ENCODE data around the gene DEFB125.
"Not testable (repeated sequence)": the region's sequence is repeated elsewhere in the genome, so short reads cannot be mapped to it uniquely, and the experiment has no call there.

Gene DEFB125, protein sequence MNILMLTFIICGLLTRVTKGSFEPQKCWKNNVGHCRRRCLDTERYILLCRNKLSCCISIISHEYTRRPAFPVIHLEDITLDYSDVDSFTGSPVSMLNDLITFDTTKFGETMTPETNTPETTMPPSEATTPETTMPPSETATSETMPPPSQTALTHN

DNA sequence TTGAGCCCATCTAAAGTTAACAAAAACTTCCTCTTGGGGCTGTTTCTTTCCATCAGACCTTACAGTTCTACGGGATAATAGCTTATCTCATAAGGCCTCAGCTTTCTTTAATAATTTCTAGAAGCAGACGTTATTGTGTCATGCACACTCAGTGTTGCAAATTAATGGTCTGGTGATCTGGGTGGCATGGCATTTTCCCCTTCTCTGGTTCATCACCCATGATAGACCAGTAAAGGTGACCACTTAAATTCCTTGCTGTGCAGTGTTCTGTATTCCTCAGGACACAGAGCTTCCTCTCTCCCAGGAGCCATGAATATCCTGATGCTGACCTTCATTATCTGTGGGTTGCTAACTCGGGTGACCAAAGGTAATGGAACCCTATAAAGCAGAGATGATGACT, at the start of gene DEFB125:
Gene DEFB125 (plus strand): TSS at position 272 of the 400 bp plus-strand sequence. CDS start 38 bp downstream, at position 310.
- no peak for DNase-seq

DNA sequence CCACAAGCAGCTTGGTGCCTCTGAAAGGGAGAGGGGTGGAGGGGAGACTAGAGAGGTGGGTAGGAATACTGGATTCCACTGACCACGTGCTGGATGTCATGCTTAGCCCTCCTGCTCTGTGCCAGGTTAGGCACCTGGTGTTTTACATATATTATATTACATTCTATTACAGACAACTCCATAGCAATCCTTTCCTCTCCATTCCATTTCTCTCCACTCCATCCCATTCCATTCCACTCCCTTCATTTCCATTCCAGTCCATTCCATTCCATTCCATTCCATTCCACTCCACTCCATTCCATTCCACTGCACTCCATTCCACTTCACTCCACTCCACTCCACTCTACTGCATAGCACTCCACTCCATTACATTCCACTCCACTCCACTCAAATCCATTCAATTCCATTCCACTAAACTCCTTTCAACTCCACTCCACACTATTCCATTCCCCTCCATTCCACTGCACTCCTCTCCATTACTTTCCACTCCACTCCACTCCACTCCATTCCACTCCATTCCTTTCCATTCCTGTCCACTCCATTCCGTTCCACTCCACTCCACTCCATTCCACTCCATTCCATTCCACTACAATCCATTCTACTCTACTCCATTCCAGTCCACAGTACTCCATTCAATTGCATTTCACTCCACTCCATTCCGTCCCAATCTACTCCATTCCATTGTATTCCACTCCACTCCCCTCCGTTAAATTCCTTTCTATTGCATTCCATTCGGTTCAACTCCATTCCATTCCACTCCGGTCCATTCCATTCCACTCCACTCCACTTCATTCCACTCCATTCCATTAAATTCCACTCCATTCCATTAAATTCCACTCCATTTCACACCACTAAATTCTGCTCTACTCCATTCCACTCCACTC, 27.2 kb upstream of the DEFB125 start:
- no peak for DNase-seq

DNA sequence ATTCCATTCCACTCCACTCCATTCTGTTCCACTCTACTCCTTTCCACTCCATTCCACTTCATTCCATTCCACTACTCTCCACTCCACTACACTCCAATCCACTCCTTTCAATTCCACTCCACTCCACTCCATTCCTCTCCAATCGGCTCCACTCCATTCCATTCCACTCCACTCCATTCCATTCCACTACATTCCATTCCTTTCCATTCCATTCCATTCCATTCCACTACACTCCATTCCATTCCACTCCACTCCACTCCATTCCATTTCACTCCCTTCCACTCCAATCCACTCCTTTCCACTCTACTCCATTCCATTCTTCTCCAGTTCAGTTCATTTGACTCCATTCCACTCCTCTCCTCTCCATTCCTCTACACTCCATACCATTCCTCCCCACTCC, 26.2 kb upstream of the DEFB125 start:
- no peak for DNase-seq

DNA sequence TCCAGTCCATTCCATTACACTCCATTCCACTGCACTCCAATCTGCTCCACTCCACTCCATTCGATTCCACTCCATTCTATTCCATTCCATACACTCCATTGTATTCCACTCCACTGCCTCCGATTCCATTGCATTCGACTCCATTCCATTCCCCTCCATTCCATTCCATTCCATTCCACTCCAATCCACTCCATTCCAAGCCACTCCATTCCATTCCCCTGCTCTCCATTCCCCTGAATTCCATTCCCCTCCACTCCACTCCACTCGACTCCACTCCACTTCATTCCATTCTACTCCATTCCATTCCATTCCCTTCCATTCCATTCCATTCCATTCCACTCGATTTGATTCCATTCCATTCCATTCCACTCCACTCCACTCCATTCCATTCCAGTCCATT, 25.7 kb upstream of the DEFB125 start:
- no peak for DNase-seq

DNA sequence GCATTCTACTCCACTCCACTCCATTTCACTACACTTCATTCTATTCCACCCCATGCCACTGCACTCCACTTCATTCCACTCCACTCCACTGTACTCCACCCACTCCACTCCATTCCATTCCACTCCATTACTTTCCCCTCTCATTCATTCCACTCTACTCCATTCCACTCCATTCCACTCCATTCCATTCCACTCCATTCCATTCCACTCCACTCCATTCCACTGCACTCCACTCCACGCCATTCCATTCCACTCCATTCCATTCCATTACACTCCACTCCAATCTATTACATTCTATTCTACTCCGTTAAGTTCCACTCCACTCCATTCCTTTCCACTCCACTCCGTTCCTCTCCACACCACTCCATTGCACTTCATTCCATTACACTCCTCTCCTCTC, 25.0 kb upstream of the DEFB125 start:
- DNase-seq, result no peak

DNA sequence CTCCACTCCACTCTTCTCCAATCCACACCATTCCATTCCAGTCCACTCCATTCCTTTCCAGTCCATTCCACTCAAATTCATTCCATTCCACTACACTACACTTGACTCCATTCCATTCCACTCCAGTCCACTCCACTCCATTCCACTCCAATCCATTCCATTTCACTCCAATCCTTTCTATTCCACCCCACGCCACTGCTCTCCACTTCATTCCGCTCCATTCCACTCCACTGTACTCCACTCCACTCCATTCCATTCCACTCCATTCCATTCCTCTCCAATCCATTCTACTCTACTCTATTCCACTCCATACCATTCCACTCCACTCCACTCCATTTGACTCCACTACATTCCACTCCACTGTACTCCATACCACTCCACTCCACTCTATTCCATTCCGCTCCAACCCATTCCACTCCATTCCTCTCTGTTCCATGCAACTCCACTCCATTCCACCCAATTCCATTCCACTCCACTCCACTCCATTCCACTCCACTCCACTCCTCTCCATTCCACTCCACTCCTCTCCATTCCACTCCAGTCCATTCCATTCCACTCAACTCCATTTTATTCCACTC, 23.4 kb upstream of the DEFB125 start:
- no peak for DNase-seq

DNA sequence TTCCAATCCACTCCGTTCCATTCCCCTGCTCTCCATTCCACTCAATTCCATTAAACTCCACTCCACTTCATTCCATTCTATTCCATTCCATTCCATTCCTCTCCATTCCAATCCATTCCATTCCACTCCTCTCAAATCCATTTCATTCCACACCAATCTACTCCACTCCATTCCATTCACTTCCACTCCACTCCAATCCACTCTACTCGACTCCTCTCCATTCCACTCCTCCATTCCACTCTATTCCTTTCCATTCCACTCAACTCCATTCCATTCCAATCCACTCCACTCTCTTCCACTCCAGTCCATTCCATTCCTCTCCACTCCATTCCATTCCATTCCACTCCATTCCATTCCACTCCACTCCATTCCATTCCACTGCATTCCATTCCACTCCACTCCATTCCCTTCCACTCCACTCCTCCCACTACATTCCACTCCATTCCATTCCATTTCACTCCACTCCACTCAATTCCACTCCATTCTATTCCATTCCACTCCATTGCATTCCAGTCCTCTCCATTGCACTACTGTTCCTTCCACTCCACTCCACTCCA, 22.6 kb upstream of the DEFB125 start:
- DNase-seq, result no peak

DNA sequence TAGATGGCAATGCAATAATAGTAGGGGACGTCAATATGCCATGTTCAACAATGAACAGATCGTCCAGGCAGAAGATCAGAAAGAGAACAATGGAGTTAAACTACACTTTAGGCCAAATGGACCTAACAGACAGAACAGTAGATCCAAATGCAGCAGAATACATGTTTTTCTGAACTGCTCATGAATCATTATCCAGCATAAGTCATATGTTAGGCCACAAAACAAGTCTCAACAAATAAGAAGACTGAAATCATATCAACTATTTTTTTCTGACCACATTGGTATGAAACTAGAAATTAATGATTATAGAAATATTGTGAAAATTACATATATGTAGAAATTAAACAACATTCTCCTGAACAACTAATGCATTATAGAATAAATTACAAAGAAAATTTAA, 10.2 kb upstream of the DEFB125 start:
- DNase-seq, result no peak

DNA sequence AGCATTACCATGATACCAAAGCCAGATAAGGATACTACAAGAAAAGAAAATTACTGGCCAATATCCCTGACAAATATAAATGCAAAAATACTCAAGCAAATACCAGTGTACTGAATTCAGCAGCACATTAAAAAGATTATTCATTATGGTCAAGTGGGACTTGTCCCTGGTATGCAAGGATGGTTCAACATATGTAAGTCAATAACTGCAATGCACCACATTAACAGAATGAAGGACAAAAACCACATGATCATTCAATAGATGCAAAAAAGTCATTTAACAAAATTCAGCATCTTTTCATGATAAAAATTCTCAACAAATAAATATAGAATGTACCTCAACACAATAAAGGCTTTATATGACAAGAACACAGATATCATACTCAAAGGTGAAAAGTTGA, 9.1 kb upstream of the DEFB125 start:
- DNase-seq, result no peak

DNA sequence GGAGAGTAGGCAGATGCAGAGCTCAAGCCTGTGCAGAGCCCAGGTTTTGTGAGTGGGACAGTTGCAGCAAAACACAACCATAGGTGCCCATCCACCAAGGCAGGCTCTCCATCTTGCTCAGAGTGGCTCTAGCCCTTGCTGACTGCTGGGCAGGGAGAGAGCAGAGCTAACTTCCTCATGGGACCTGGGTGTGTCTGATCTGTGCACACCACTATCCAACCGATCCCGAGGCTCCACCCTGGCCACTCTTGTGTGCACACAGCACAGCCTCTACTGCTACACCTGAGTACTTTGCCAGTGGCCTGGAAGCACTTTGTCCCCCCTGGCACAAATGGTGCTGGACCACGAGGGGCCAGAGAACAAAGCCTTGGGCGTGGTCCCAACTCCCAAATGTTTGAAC, 7.9 kb upstream of the DEFB125 start:
- DNase-seq, result no peak

DNA sequence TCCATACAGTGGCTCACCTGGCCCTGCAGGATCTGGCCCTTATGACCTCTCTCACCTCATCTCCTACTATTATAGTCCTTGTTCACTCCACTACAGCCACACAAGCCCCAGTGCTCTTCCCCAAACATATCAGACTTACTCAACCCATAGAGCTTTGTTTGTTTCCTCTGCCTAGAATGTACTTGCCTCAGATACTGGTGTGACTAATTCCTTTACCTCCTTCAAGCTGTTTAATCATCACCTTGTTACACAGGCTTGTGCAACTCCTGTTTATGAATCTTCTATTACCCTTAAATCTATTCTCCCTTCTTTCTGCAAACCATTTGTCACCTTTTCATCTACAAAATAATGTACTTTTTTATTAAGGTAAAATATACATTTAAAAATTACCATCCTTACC, 3.2 kb downstream of the DEFB125 start:
- DNase-seq, result no peak

DNA sequence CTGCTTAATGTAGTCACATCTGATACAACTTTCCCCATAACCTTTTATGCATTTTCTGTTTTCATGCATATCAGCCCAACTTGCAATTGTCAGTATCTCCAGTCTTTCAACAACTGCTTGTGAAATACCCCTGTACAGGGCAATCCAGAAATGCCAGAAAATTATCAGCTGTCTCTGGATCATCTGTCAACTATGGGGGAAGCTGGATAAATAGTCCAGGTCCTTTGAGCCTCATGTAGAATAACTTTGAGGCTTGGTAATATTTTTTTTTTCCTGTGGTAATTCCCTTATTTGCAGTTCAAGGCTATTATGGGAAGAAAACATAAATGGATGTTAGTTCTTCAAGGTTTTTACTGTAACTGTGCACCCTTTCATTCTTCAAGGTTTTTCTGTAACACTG, 6.2 kb downstream of the DEFB125 start:
- DNase-seq, result no peak

DNA sequence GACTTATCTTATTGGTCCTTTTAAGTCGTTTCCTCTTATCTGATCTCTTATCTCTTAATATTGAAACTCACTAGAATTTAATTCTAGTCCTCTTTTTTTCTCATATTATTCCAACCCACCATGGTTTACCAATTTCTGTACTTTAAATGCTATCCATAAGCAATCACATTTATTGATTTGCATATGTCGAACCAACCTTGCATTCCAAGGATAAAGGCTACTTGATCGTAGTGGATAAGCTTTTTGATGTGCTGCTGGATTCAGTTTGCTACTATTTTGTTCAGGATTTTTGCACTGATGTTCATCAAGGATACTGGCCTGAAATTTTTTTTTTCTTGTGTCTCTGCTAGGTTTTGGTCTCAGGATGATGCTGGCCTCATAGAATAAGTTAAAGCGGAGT, 7.7 kb downstream of the DEFB125 start:
- DNase-seq, result no peak

DNA sequence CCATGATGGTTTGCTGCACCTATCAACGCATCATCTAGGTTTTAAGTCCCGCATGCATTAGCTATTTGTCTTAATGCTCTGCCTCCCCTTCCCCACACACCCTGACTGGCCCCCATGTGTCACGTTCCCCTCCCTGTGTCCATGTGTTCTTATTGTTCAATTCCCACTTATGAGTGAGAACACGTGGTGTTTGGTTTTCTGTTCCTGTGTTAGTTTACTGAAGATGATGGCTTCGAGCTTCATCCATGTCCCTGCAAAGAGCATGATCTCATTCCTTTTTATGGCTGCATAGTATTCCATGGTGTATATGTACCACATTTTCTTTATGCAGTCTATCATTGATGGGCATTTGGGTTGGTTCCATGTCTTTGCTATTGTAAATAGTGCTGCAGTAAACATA, 10.2 kb downstream of the DEFB125 start:
- DNase-seq, result not testable (repeated sequence)

DNA sequence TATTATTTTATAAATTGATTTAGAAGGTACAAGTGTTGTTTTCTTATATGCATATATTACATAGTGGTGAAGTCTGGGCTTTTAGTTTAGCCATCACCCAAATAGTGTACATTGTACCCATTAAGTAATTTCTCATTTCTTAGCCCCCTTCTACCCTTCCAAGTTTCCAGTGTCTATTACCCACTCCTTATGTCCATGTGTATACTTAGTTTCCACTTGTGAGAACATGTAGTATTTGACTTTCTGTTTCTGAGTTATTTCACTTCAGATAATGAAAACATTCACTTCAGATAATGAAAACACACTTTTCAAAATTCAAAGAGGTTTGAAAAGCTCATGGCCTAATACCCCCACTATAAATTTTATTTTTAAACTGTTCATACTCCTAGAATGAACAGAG, 14.5 kb downstream of the DEFB125 start:
- no peak for DNase-seq

DNA sequence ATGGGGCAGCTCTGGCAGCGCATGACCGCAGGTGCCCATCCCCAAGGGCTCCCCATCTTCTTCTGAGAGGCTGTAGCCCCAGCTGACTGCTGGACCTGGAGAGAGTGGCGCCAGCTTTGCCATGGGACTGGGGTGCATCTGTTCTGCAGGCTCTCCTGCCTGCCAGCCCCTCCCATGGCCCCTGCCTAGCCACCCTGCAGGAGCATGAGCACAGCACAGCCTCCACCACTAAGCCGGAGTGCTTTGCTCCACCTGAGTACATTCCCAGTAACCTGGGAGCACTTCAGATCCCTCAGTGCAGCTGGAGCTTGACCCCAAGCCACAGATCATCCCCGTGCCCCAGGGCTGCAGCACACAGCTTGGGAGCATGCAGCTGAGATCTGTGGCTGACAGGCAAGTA, 16.0 kb downstream of the DEFB125 start:
- DNase-seq, result no peak

DNA sequence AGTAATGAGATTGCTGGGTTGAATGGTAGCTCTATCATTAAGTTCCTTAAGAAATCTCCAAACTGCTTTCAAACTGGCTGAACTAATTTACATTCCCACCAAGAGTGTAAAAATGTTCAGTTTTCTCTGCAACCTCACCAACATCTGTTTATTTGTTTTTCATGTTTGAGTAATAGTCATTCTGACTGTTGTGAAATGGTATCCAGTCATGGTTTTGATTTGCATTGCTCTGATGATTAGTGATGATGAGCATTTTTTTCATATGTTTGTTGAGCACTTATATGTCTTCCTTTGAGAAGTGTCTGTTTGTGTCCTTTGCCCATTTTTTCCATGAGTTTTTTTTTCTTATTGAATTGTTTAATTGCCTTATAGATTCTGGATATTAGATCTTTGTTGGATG, 24.9 kb downstream of the DEFB125 start:
- no peak for DNase-seq

DNA sequence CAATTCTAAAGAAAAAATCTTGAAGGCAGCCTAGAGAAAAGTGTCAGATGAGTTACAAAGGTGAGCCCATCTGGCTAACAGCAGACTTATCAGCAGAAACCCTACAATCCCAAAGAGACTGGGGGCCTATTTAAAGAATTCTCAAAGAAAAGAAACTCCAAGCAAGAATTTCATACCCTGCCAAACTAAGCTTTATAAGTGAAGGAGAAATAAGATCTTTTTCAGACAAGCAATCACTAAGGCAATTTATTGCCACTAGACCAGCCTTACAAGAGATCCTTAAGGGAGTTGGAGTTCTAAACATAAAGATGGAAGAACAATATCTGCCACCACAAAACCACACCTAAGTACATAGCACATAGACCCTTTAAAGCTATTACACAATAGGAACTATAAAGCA, 30.0 kb downstream of the DEFB125 start:
- DNase-seq, result no peak

DNA sequence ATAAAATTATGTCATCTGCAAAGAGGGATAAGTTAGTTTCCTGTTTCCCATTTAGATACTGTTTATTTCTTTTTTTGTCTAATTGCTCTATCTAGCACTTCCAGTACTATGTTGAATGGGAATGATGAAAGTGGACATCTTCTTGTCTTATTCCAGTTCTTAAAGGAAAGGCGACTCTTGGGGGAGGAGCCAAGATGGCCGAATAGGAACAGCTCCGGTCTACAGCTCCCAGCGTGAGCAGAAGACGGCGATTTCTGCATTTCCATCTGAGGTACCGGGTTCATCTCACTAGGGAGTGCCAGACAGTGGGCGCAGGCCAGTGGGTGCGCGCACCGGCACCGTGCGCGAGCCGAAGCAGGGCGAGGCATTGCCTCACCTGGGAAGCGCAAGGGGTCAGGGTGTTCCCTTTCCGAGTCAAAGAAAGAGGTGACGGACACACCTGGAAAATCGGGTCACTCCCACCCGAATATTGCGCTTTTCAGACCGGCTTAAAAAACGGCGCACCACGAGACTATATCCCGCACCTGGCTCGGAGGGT, 42.4 kb downstream of the DEFB125 start:
- not testable (repeated sequence) for DNase-seq

DNA sequence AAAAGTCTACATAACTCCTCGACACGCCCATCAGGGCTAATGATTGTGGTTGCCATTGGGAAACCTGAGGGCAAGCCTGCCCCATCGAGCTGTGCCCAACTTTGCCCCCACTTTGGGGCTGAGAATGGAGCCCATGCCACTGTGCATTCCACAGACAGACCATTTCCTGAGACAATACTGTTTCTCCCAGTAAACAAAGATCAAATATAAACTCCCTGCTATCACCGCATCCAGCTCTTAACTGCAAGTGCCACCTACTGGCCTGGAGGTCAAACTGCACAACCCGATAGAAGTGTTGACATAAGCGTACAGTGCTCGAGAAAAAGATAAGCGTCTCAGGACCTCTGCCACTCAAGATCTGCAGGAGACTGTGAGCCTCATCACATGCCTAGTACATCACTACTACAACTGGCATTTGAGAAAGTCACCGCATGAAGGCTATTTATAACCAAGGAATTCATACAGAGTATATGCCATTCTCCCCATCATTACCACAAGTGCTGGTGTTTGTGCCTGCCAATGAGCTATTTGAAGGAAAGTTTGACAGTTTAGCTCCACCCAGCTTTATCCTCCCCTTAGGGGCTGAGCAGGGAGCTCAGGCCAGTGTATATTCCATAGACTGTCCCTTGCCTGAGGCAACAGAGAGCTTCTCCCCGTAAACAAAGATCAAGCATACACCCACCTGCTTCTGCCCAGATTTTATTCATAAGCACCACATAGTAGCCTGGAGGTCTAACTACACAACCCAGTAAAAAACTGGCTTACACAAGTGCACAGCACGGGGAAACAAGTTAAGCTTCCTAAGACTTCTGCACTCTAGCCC, 50.4 kb downstream of the DEFB125 start:
- no peak for DNase-seq

DNA sequence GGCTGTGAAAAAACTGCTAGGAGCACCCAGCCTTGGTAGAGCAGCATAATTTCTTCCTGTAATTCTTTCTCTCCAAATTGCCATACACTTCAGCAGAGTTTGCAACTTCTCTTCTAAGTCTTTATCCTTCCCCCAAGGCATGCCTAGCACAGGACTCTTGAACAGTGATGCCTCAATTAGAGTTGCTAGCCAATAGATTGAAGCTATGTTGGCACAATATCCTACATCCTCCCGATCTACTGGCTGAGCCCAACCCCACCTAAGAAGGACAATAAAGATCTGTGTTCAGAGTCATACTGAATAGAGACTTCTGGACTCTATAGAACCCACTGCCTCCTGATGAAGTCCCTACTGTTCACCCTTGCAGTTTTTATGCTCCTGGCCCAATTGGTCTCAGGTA, 54.8 kb downstream of the DEFB125 start, which contains the start of gene DEFB126:
Gene DEFB126 (plus strand): TSS at position 301 of the 400 bp plus-strand sequence. CDS start 39 bp downstream, at position 340.
- DNase-seq, result no peak

DNA sequence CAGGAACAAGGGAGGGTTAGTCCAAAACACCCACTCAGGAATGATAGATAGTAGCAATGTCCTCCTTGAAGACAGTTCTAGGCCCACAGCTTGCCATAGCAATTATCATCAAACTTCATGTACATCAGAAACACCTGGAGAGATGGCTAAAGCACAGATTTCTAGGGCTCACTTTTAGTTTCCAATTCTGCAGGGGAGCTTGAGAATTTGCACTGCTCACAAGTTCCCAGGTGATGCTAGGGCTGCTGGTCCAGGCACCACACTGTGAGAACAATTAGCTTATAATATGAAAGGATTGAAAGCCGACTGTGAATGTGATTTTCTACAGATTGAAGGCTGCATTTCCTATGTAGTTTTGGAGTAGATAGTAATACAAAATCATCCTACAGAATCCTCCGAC, 58.4 kb downstream of the DEFB125 start:
- DNase-seq, result no peak

All from DMS153 (cell line).